HUES48 (cell line): ENCODE results near the gene CSNK2B.

Experiments used
- H3K27ac ChIP-seq: one replicate; pipeline ENCODE4 v1.7.0; 2013; ENCODE audit warnings: low read depth, low read length, inconsistent platforms
- H3K27me3 ChIP-seq: 2 replicates; pipeline ENCODE4 v1.6.1; 2013; ENCODE audit warnings: mild to moderate bottlenecking, low read length; ENCODE audit not compliant: control insufficient read depth, insufficient read depth
- H3K36me3 ChIP-seq: 2 replicates; pipeline ENCODE4 v1.6.1; 2013; ENCODE audit warnings: low read length; ENCODE audit not compliant: control insufficient read depth, insufficient read depth
- H3K4me1 ChIP-seq: 2 replicates; pipeline ENCODE4 v1.6.1; 2013; ENCODE audit warnings: mild to moderate bottlenecking, low read length; ENCODE audit not compliant: control insufficient read depth, insufficient read depth
- H3K4me3 ChIP-seq: 2 replicates; pipeline ENCODE4 v1.5.1; 2013; ENCODE audit warnings: mild to moderate bottlenecking, low read depth, low read length
- H3K9ac ChIP-seq: 2 replicates; pipeline ENCODE4 v1.6.1; 2013; ENCODE audit warnings: mild to moderate bottlenecking, low read depth, low read length, moderate library complexity
- H3K9me3 ChIP-seq: 2 replicates; pipeline ENCODE4 v1.6.1; 2013; ENCODE audit warnings: low read length; ENCODE audit not compliant: control insufficient read depth, insufficient read depth

Gene CSNK2B

DNA sequence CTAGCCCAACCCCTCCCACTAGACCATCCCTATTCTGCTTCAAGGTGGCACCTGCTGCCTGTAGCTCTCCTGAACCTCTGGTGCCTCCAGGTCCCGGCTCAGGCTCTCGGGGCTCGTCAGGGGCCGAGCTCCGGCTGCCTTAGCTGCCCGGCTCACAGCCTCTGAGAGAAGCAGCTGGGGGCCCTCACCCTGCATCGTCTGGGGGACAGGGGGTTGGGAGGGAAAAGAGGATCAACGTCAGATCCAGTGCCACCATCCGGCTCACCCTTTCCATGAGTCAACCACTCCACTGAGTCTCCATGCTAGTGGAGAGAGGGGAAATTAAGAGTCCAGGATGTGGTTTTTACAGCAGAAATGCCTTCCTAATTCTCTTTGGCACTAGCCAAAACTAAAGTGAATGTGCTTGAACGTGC lies 26.4 kb upstream of the CSNK2B start:
- Histone ChIP-seq H3K4me1 (no peaks in the 10 kb centered on the region), H3K36me3 (peaks cover 91% of the 10 kb centered on the region)

DNA sequence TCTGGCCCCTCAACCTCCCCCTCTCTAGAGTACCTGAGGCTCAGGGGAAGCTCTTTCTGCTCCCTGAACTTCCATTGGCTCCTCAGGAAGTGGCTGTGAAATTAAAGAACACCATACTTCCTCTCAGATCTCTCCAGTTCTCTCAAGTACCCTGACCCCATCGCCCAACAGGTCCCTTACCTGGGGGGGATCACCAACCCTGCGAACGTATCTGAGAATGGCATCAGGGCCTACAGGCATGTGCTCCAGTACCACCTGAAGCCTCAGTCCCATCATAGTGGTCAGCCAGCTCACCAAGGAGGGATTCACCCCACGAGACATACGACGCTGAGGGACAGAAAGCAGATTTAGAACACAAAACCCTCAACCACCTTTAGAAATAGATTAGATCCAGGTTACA lies 25.3 kb upstream of the CSNK2B start:
- Histone ChIP-seq H3K27me3 (no peaks in the 10 kb centered on the region), H3K4me1 (no peaks in the 10 kb centered on the region), H3K36me3 (peaks cover 91% of the 10 kb centered on the region), H3K9ac (no peak overlapping the region), H3K9me3 (no peaks in the 10 kb centered on the region), H3K4me3 (no peak overlapping the region), H3K27ac (no peak overlapping the region)

More for the DNA sequence above, 26.4 kb upstream of the CSNK2B start:
- Histone ChIP-seq H3K9me3 (no peaks in the 10 kb centered on the region), H3K9ac (no peak overlapping the region), H3K4me3 (no peak overlapping the region), H3K27me3 (no peaks in the 10 kb centered on the region), H3K27ac (no peak overlapping the region)

- Histone ChIP-seq H3K27ac (no peak overlapping the region), H3K36me3 (peaks cover 91% of the 10 kb centered on the region), H3K9me3 (no peaks in the 10 kb centered on the region), H3K4me3 (no peak overlapping the region), H3K4me1 (no peaks in the 10 kb centered on the region), H3K27me3 (no peaks in the 10 kb centered on the region), H3K9ac (no peak overlapping the region)
Observed at GRCh38 chr6:31641370-31641769, 24.5 kb upstream of the CSNK2B start.

DNA sequence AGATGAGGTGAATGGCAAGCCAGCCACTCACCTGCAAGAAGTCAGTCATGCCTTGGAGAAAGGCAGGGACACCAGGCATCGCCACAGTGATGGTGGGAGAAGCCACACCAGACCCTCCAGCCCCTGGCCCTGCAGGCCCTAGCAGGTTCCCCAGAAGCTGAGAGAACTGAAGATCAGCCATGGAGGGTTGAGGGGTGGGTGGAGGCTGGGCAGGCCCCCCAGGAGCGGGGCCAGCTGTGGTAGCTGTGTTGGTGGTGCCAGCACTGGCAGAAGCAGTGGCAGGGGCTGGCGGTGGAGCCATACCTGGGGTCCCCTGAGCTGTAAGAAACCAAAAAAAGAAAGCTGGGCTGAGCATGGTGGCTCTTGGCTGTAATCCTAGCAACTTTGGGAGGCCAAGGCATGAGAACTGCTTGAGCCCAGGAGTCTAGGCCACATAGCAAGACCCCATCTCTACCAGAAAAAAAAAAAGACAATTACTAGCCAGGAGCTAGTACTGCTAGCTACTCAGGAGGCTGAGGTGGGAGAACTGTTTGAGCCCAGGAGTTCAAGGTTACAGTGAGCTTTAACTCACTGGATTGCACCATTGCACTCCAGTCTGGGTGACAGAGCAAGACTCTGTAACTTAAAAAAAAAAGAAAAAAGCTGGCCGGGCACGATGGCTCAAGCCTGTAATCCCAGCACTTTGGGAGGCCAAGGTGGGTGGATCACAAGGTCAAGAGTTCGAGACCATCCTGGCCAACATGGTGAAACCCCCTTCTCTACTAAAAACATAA lies 22.9 kb upstream of the CSNK2B start:
- peaks cover 88% of the 10 kb centered on the region for H3K36me3 ChIP-seq
- no peaks in the 10 kb centered on the region for H3K9me3 ChIP-seq
- H3K27me3 ChIP-seq, result no peaks in the 10 kb centered on the region
- H3K4me1 ChIP-seq, result no peaks in the 10 kb centered on the region
- H3K9ac ChIP-seq, result no peak overlapping the region
- H3K4me3 ChIP-seq, result no peak overlapping the region
- H3K27ac ChIP-seq, result no peak overlapping the region

GRCh38 chr6:31643818-31644454 lies 21.9 kb upstream of the CSNK2B start:
- Histone ChIP-seq H3K4me1 (no peaks in the 10 kb centered on the region), H3K27me3 (no peaks in the 10 kb centered on the region), H3K9me3 (no peaks in the 10 kb centered on the region), H3K27ac (no peak overlapping the region), H3K9ac (no peak overlapping the region), H3K36me3 (peaks cover 92% of the 10 kb centered on the region), H3K4me3 (no peak overlapping the region)

GRCh38 chr6:31645325-31645724 lies 20.6 kb upstream of the CSNK2B start:
- H3K4me3 ChIP-seq, result no peak overlapping the region
- H3K9ac ChIP-seq, result no peak overlapping the region
- H3K9me3 ChIP-seq, result no peaks in the 10 kb centered on the region
- H3K4me1 ChIP-seq, result no peaks in the 10 kb centered on the region
- no peak overlapping the region for H3K27ac ChIP-seq
- H3K36me3 ChIP-seq, result peaks cover 88% of the 10 kb centered on the region
- no peaks in the 10 kb centered on the region for H3K27me3 ChIP-seq

DNA sequence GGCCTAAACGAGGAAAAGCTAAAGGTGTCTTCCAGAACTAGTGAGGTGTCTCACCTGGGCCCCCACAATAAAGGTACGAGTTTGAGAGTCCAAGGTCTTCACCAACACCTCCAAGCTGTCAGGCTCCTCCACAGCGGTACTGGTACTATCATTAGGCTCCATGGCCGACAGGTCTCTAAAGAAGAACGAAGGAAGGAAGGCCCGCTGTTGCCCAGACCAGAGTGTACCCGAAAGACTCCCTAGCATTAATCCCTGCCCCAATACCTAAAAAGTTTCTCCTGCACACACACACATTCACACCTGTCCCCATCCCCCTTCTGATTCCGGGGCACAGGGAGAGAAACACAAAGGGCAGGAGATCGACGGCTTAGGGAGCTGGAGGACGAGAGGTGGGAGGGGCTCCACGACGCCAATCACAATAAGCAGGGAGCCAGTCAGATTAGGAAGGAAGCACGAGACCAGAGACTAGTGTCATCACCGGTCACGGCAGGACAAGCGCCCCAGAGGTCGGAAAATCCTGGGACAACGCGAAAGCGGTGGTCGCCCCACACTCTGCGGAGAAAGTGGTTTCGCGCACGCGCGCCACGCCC lies 14.2 kb upstream of the CSNK2B start:
- H3K27me3 ChIP-seq, result no peaks in the 10 kb centered on the region
- no peaks in the 10 kb centered on the region for H3K9me3 ChIP-seq
- H3K9ac ChIP-seq, result peak overlapping the region; percentile 91
- peak overlapping the region; percentile 95 for H3K4me3 ChIP-seq
- peaks cover 36% of the 10 kb centered on the region for H3K36me3 ChIP-seq
- H3K4me1 ChIP-seq, result peaks cover 5% of the 10 kb centered on the region; the same call in 1 of the 2 replicates
- peak overlapping the region; percentile 100 for H3K27ac ChIP-seq

DNA sequence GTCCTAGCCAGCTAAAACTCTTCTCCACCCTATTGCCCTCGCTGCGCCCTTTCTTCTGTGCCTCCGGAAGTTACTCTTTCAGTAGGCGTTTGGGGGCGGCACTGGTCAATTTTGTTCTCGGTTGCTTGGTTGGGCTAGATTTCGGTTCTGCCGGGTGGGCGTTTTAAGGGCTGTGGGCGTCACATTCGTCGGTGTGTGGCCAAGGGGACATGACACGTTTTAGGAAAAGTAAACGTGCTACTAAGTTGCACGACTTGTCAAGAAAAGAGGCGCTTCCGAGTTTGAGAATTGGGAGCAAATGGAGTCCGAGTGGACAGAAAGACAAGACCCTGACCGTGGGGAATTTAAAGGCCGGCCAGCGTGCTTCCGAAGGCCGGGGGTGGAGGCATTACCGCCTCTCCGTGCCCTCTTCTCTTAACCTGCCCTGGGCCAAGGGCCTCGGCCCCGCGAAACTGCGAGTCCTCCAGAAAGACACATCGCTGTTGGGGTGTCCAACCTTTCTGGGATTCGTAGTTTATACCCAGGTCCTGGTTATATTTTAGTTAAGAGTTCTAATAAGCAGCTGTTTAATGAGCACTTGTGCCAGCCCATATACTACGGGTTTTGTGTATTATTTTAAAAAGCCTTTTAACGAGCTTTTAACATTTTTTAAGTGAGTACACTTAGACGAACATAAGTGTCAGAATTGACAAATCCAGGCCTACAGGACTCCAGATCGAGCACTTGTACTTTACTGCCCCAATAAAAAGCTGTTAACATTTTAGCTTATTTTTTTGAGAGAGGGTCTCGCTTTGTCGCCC lies 12.8 kb upstream of the CSNK2B start:
- no peaks in the 10 kb centered on the region for H3K9me3 ChIP-seq
- peaks cover 31% of the 10 kb centered on the region for H3K36me3 ChIP-seq
- H3K27ac ChIP-seq, result peak overlapping the region; percentile 100
- peaks cover 5% of the 10 kb centered on the region; the same call in 1 of the 2 replicates for H3K4me1 ChIP-seq
- no peaks in the 10 kb centered on the region for H3K27me3 ChIP-seq
- H3K9ac ChIP-seq, result peak overlapping the region; percentile 91
- peak overlapping the region; percentile 95 for H3K4me3 ChIP-seq

DNA sequence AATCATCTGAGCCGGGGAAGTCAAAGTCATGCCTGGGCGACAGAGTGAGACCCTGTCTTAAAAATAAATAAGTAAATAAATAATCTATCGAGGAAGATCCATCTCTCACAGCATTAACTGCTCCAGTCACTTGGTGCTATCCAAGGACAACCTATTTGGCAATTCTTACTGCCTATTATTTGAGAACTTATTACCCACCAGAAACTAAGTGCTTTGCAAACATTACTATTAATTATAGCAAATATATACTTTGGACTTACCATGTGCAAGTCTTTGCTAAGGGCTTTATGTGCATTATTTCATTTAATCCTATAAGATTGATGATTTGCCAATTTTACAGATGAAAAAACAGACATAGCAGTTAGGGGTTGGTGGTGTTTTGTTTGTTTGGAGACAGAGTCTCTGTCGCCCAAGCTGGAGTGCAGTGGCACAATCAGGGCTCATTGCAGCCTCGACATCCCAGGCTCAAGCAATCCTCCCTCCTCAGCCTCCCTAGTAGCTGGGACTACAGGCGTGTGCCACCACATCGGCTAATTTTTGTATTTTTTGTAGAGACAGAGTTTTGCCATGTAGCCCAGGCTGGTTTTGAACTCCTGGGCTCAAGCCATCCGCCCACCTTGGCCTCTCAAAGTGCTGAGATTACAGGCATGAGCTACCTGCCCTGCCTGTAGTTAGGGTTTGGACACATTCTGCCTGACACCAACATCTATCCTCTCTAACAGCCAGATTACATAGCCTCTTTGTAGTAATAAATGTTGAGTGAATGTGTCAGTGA lies 11.1 kb upstream of the CSNK2B start:
- Histone ChIP-seq H3K9ac (no peak overlapping the region), H3K9me3 (no peaks in the 10 kb centered on the region)

More for the DNA sequence above, 11.1 kb upstream of the CSNK2B start:
- Histone ChIP-seq H3K4me3 (no peak overlapping the region), H3K27ac (peak overlapping the region; percentile 11), H3K27me3 (no peaks in the 10 kb centered on the region), H3K4me1 (peaks cover 5% of the 10 kb centered on the region; the same call in 1 of the 2 replicates), H3K36me3 (peaks cover 15% of the 10 kb centered on the region)
